ENCODE data around the gene ZNF320. TPM values are rescaled to one million over a fixed set of nuclear protein-coding genes. Genes with fewer than 3 reads are reported as not detected.

Gene ZNF320
- total and polyA plus RNA-seq, 10 of the 15 experiments (the other 5 are each of a cell fraction or from before 2014, with no cell fraction given) = 0.48 to 9.3 (median 1.3) TPM

GRCh38 chr19:52897138-52897935 is at the start of gene ZNF320 (continued):
- TF ChIP-seq E2F8 (IDR thresholded peaks at IDR 0.05; ENCODE audit: low read depth, partially characterized antibody) (no peak), PRDM15 (CRISPR knock-in tag; IDR thresholded peaks at IDR 0.05) (no peak), CEBPB (IDR thresholded peaks at IDR 0.05; ENCODE audit: borderline replicate concordance in 1 of 2, low read depth in 2 of 2, low read length in 2 of 2) (no peak), HDGF (IDR thresholded peaks at IDR 0.05) (peak; percentile 85), CHD2 (IDR thresholded peaks at IDR 0.05; ENCODE audit: borderline replicate concordance, low read depth, low read length) (peak; percentile 39; the same call in 1 of the 2 replicates), MTA2 (IDR thresholded peaks at IDR 0.05; ENCODE audit: low read depth) (peak; percentile 64), BCL11A (IDR thresholded peaks at IDR 0.05; ENCODE audit: low read depth, low read length) (0 out of 2 replicates have a peak, but pooled peaks have one; percentile 9), POLR2AphosphoS5 (IDR thresholded peaks at IDR 0.05; ENCODE audit: low read length) (peak; percentile 90), POLR2AphosphoS2 (IDR thresholded peaks at IDR 0.05; ENCODE audit: low read depth, low read length) (no peak), NR2C1 (IDR thresholded peaks at IDR 0.05) (peak; percentile 94), SREBF1 (IDR thresholded peaks at IDR 0.05; ENCODE audit: low read length) (no peak), ZBTB40 (IDR thresholded peaks at IDR 0.05; ENCODE audit: borderline replicate concordance) (peak; percentile 82), CBX5 (IDR thresholded peaks at IDR 0.05; ENCODE audit: low read depth) (no peak), USF2 (IDR thresholded peaks at IDR 0.05; ENCODE audit: borderline replicate concordance, low read depth, low read length) (no peak), ELK1 (IDR thresholded peaks at IDR 0.05; ENCODE audit: low read depth, low read length) (0 out of 2 replicates have a peak, but pooled peaks have one; percentile 16), POU2F2 (IDR thresholded peaks at IDR 0.05; ENCODE audit: borderline replicate concordance, low read depth, low read length) (peak; percentile 56; the same call in 1 of the 3 replicates)

Measured in GM12878 (cell line).